Daoy (cell line): ENCODE results near the gene GPR6. TPM values are rescaled to one million over a fixed set of nuclear protein-coding genes. Genes with fewer than 3 reads are reported as not detected.

Experiments
- DNase-seq: peaks from one replicate; pipeline ENCODE4 v3.0.0-alpha.2; 2015; ENCODE audit warnings: low read depth
- total RNA-seq: library from RNA; depleted of rRNA; stranded (reverse); fragments of >200 nt; shearing (Covaris generic); gene quantifications from 2 replicates; pipeline ENCODE4 v1.2.3, GENCODE V29; 2014; rRNA removed

GPR6 gene
- total RNA-seq, 1 experiment from 2014 or later, result not detected

- DNase-seq, result no peak
Observed at GRCh38 chr6:109999740-110000139, 21.6 kb downstream of the GPR6 start.

DNA sequence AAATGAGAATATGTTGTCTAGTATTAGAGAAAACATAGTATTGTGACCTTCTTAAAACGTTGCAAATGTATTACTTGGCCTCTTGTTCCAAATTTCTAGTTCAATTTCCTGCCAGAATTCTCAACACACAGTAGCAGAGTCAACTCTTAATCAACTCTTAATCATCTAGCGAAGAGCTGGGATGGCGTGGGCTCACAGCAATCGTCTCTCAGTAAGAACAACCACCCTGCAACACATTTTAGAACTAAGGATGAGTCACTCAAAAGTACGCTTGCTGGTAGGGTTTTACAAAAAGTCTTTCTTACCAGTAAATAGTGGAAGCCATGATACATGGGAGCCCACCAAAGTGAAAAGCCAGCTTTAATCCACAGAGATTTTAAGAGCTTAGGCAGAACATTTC lies 24.6 kb downstream of the GPR6 start:
- no peak for DNase-seq

DNA sequence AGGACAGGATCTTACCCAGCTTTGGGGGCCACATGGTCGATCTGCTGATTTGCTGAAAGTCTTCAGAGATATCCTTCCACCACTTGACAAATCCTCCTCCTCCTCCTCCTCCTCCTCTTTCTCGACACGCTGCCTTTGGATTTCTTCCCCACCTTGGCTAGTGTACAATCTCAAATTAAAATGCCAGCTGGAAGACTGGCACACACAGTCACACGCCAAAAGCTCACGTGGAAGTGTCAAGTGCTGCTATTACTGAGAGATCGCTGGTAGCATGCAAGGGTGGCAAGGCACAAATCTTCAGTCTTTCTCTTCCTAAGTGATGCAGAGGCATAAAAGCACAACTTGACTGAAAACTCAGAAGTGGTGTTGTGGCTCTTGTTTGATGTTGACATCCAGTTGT lies 35.3 kb downstream of the GPR6 start:
- DNase-seq, result no peak

- no peak for DNase-seq
Observed at GRCh38 chr6:110015206-110015605, 37.1 kb downstream of the GPR6 start.

DNA sequence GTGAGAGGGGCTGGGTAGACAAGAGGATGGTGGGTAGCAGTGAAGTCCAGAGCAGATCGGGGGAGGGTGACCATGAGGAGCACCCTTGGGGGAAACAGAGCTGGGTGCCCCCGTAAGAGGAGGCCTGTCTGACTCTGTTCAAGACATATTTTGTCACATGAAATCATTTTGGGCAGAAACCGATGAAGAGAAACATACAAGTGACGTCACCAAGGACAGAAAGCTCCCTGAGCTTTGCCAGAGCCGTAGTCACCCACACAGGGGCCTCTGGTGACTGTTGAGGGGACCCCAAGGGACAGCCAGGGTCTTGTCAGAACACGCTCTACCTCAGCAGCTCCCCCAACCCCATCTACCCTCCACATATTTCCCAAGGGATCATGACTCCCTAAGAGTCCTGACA lies 39.2 kb downstream of the GPR6 start:
- no peak for DNase-seq

DNA sequence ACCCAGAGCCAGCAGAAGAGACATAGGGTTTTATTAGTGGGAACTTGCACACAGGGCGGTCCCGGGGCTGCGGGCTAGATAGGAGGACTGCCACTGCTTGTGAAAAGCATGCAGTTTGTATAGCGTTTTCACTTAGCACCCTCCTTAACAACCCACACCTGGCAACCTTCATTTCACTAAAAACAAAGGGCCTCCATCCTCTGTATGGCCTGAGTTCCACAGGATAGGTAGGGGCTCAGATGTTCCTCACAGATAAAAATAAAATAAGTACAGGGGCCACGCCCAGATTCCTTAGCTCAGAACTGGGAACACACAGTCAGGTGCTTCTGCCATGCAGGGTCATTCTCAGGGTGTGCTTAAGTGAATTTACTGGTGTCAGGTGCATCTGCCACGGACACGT lies 39.8 kb downstream of the GPR6 start:
- no peak for DNase-seq

DNA sequence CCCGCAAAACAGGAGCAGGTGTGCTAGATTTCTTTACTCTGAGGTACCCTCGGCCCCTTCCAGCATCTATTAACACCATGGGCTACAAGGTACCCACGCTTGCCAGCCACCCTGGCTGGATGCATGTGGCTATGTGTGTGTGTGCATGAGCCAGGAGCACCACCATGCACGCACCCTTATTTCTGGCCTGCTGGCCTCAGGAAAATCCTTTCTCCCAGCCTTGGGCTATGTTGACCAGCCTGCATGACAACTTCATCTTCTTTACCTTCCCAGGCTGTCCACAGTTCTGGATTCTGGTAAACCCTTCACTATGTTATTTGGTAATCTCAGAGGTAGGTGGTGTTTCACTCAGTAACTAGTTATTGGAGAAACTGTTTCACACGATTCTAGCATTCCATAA lies 40.4 kb downstream of the GPR6 start:
- no peak for DNase-seq

DNA sequence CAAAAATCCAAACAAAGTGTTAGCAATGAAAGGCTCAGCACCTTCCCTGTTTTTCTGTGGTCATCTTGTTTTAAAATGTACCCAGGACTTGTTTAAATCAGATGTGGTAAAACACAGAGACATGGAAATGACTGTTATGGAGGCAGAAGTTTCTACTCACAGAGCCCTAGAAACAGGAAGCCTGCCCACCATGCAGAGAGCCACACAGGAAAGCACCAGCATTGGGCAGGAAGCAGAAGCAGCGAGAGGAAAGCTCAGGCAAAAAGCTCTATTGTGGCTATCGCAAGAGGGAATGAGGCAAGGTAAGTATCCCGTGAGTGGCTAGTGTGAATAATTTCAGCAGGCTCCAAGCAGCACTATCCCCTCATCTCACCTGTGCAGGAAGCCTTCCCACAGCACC lies 42.8 kb downstream of the GPR6 start:
- DNase-seq, result no peak

- no peak for DNase-seq
Observed at GRCh38 chr6:110029144-110029543, 51.0 kb downstream of the GPR6 start.

Other genes with a start within 250 kb of the GPR6 start
- 9.5 and 9.7 TPM in 2 replicates for gene WASF1, start 201.4 kb downstream of the GPR6 start, total RNA-seq
- 26.0 and 27.5 TPM in 2 replicates for gene CDC40, start 202.1 kb downstream of the GPR6 start, total RNA-seq